Activated naive CD8-positive, alpha-beta T cell treated with anti-CD3 and anti-CD28 coated beads, Interleukin-2, amount 10 ng/mL, durations not matched to agents 7 days and 5 days (primary cell): ENCODE results near the gene DHTKD1. TPM values are rescaled to one million over a fixed set of nuclear protein-coding genes. Genes with fewer than 3 reads are reported as not detected.
A peak's percentile ranks its signal among the peaks of the same experiment; 100 is the strongest.

ENCODE experiments used
- ATAC-seq: fragments of 150-1000 bp; cut with Tn5 transposase; one replicate; pipeline ENCODE4 v1.10.0; 2021; ENCODE audit warnings: low read depth, moderate library complexity
- POLR2A ChIA-PET: fragments of 350-600 bp; sonication (Branson Sonifier 250); formaldehyde crosslinking; loops from one replicate; lab custom pipeline; 2021; ENCODE audit warnings: antibody characterized with exemption; lab: Charles Lee
- DNase-seq: peaks from one replicate; pipeline ENCODE4 v3.0.0; 2021
- H3K27ac Mint-ChIP-seq: one replicate; pipeline ENCODE4 v1.8.0; 2022; ENCODE audit warnings: mild to moderate bottlenecking, mixed read lengths
- H3K27me3 Mint-ChIP-seq: one replicate; pipeline ENCODE4 v1.8.0; 2022; ENCODE audit warnings: mild to moderate bottlenecking, moderate library complexity, mixed read lengths
- H3K36me3 Mint-ChIP-seq: one replicate; pipeline ENCODE4 v1.8.0; 2021; ENCODE audit warnings: mild to moderate bottlenecking, mixed read lengths
- H3K4me1 Mint-ChIP-seq: one replicate; pipeline ENCODE4 v1.8.0; 2021; ENCODE audit warnings: mixed read lengths
- H3K4me3 Mint-ChIP-seq: one replicate; pipeline ENCODE4 v1.8.0; 2022; ENCODE audit warnings: mild to moderate bottlenecking, moderate library complexity, mixed read lengths
- H3K9me3 Mint-ChIP-seq: one replicate; pipeline ENCODE4 v1.8.0; 2021; ENCODE audit warnings: mixed read lengths
- total RNA-seq, 2 experiments: library from RNA; stranded (reverse); gene quantifications; one replicate each; pipeline ENCODE4 v1.2.3, GENCODE V29; 2021

The DHTKD1 gene
- total RNA-seq, 2 experiments from 2014 or later: 18.3 to 19.2 TPM

DNA sequence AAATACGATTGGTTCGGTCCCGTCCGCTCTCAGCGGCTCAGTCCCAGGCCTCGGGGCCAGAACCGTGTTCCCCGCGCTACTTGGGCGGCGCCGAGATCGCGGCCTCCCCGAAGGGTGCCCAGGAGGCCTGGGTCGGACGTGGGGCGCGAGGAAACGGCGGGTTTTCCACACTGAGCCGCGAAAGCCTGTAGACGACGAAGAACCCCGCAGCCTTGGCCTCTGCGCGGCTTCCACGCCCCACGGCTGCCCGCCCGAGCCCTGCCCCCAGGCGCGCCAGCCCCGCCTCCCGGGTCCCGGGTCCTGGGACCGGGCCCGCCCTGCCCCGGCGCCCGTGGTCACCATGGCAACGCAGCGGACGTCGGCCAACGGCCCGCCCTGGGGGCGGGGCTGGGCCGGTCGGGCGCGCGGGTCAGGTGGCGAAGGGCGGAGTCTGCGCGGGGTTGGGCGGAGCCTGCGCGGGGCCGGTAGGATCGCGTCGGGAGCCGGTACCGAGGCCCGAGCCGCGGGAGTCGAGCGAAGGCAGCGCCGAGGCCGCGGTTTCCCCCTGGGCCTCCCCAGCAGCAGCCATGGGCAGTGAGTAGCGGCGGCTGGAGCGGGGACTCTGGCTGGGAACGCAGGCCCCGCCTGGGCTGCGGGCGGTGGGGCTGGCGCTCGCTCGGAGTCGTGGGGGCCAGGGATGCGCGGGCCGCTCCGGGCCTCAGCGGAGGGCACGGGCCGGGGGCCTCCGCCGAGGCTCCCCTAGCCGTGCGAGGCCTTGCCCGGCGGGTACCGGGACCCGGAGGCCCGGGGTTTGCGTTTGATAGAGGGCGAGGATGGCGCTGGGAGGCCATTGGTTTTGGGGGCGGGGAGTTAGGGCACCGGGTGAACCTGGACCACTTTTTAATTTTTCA lies 60.7 kb downstream of the DHTKD1 start, which contains the start of gene SEC61A2:
Gene SEC61A2, plus strand, starts transcription at position 456 of the 890 bp plus-strand sequence. Its CDS starts 111 bp downstream, at position 567.
- Mint-ChIP-seq H3K9me3 (no peaks in the 10 kb centered on the region), H3K4me3 (peak within 1 kb of the TSS; percentile 93), H3K27me3 (no peaks in the 10 kb centered on the region), H3K4me1 (peaks cover 18% of the 10 kb centered on the region), H3K27ac (peak within 1 kb of the TSS; percentile 80), H3K36me3 (peaks cover 14% of the 10 kb centered on the region)
- peak; percentile 94 for ATAC-seq
- POLR2A ChIA-PET: interaction anchor here (0.7 to 1.7 kb wide), 4 partner anchors 66 to 525 kb away, joined by 3 to 9 read pairs (median 4); partner anchors contain the start of genes CDC123, NUDT5 and UPF2
- peak; percentile 100 for DNase-seq

DNA sequence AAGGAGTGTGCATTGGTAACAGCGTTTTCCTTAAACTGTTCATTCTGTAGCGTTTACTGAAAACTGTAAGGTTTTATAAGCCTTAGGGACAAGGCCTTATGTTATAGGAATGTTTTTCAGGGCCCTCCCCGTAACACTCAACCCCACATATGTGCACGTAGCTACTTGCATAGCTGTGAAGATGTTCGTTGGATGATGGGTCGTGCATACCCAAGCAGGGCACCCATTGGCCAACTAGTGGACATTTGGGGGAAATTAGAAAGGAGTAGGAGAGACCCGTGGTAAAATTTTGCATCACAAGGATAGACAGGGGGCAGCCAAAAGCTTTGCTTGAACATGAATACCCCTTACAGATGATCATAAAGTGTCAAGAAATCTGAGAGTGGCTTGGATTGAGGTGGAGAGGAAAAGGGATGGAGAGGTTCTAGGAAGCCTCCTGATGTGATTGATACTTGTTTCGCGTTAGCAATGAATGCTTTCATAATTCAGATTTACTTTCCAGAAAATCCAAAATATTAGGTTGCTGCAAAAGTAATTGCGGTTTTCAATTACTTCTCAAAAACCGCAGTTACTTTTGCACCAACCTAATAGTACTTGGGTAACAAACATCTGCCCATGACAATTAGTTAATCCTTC lies 61.6 kb downstream of the DHTKD1 start:
- H3K4me3 Mint-ChIP-seq: peak overlapping the region; percentile 93
- peak; percentile 36 for DNase-seq
- H3K27ac Mint-ChIP-seq: peak overlapping the region; percentile 77
- H3K4me1 Mint-ChIP-seq: peaks cover 18% of the 10 kb centered on the region
- peak; percentile 32 for ATAC-seq
- H3K27me3 Mint-ChIP-seq: no peaks in the 10 kb centered on the region
- no peaks in the 10 kb centered on the region for H3K9me3 Mint-ChIP-seq
- POLR2A ChIA-PET: interaction anchor here (1.0 to 1.7 kb wide), 2 partner anchors 65 to 88 kb away, joined by 6 to 9 read pairs; partner anchors contain the start of genes CDC123, NUDT5 and UPF2
- peaks cover 14% of the 10 kb centered on the region for H3K36me3 Mint-ChIP-seq

DNA sequence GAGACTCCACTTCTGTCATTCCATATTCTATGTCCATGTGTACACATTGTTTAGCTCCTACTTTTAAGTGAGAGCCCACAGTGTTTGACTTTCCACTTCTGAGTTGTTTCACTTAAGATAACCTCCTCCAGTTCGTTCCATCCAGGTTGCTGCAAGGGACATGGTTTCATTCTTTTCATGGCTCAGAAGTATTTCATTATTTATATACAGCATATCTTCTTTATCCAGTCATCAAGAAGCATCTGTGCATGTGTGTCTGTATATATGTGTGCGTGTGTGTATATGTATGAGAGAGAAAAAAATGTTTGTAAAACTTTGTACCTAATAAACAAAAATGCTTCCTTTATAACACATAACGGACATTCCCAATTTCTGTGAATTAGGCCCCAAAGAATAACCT lies 66.9 kb downstream of the DHTKD1 start:
- no peaks in the 10 kb centered on the region for H3K9me3 Mint-ChIP-seq
- ATAC-seq: no peak
- H3K4me1 Mint-ChIP-seq: peaks cover 7% of the 10 kb centered on the region
- H3K27ac Mint-ChIP-seq: no peak overlapping the region
- POLR2A ChIA-PET: interaction anchor here (1.0 kb wide), 1 partner anchor 60 kb away, joined by 3 read pairs; the partner anchor contains the start of genes CDC123 and NUDT5
- H3K36me3 Mint-ChIP-seq: peaks cover 6% of the 10 kb centered on the region
- H3K27me3 Mint-ChIP-seq: no peaks in the 10 kb centered on the region
- H3K4me3 Mint-ChIP-seq: no peak overlapping the region
- no peak for DNase-seq

DNA sequence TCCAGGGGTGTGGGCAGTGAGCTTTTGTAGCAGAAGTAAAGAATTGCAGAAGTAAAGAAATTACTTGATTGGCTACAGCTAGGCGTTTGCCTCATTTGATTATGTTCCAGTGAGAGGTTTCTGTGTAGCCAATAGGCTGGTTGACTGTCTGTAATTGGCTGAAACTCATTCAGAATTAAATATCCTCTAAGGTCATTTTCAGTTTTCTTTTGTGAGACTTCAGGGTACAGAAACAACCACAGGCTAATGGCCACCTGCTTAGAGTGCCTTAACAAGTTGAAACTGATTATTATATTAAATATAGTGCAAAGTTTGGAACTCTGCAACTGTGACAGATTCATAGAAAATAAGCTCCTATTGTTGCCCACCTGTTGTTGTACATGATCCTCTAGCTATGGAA lies 71.3 kb downstream of the DHTKD1 start:
- Mint-ChIP-seq H3K4me1 (no peaks in the 10 kb centered on the region), H3K9me3 (no peaks in the 10 kb centered on the region), H3K27ac (no peak overlapping the region), H3K27me3 (no peaks in the 10 kb centered on the region), H3K36me3 (peaks cover 11% of the 10 kb centered on the region), H3K4me3 (no peak overlapping the region)
- ATAC-seq (no peak), DNase-seq (no peak)
- POLR2A ChIA-PET: no interaction called here

DNA sequence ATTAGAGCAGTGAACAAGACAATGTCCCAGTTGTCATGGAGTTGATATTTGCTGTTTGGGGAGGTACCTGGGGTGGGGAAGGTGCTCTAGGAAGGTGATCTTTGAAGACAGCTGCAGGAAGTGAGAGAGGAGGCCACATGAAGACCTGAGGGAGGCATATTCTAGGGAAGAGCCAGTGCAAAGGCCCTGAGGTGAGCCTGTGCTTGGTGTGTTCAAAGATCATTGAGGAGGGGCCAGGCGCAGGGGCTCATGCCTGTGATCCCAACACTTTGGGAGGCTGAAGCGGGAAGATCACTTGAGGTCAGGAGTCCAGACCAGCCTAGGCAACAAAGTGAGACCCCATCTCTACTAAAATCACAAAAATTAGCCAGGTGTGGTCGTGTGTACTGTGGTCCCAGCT lies 75.8 kb downstream of the DHTKD1 start:
- Mint-ChIP-seq H3K27ac (no peak overlapping the region), H3K4me3 (no peak overlapping the region), H3K9me3 (no peaks in the 10 kb centered on the region), H3K36me3 (peaks cover 16% of the 10 kb centered on the region), H3K4me1 (no peaks in the 10 kb centered on the region), H3K27me3 (no peaks in the 10 kb centered on the region)
- no peak for ATAC-seq
- no peak for DNase-seq
- POLR2A ChIA-PET: no interaction called here

DNA sequence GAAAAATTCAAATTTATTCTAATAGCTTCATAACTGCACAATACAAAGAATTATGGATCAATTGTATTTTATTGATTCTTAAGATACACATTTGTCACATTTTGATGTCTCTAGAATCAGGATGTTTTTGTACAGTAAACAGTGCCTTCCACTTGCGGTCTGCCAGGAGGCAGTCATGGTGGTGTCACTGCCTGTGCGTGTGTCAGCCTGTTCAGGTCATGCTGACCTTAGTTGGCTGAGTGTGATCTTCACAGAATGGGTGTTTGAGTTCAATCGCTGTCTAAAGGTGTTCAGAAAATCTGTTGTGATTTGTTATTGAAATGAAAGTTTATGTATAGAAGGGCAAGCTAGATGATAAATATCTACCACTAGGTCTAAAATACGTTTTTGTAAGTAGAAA lies 81.4 kb downstream of the DHTKD1 start:
- POLR2A ChIA-PET: no interaction called here
- Mint-ChIP-seq H3K4me1 (no peaks in the 10 kb centered on the region), H3K36me3 (peaks cover 10% of the 10 kb centered on the region), H3K27me3 (no peaks in the 10 kb centered on the region), H3K4me3 (no peak overlapping the region), H3K27ac (no peak overlapping the region), H3K9me3 (no peaks in the 10 kb centered on the region)
- no peak for ATAC-seq
- DNase-seq: no peak

DNA sequence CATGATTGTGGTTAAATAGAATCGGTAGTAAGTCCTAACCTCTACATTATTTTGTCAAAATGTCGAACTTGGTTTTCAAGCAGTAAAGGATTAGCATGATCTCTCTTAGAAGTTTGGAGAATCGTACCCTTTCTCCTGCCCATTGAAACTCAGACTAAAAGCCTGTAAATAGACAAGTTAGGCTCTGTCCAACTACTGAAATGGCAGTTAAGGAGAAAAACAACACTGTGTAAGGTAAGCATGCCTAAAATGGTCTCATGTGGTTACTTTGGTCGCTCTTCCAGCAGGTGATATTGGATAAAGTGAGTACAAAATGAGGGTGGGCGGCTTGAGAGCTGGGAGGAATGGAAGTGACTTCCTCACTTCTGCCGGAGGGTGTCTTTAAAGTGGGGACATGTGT lies 85.8 kb downstream of the DHTKD1 start:
- POLR2A ChIA-PET: no interaction called here
- H3K9me3 Mint-ChIP-seq: no peaks in the 10 kb centered on the region
- H3K36me3 Mint-ChIP-seq: peaks cover 7% of the 10 kb centered on the region
- H3K4me1 Mint-ChIP-seq: no peaks in the 10 kb centered on the region
- ATAC-seq (no peak), DNase-seq (no peak)
- no peak overlapping the region for H3K4me3 Mint-ChIP-seq
- H3K27me3 Mint-ChIP-seq: no peaks in the 10 kb centered on the region
- no peak overlapping the region for H3K27ac Mint-ChIP-seq

DNA sequence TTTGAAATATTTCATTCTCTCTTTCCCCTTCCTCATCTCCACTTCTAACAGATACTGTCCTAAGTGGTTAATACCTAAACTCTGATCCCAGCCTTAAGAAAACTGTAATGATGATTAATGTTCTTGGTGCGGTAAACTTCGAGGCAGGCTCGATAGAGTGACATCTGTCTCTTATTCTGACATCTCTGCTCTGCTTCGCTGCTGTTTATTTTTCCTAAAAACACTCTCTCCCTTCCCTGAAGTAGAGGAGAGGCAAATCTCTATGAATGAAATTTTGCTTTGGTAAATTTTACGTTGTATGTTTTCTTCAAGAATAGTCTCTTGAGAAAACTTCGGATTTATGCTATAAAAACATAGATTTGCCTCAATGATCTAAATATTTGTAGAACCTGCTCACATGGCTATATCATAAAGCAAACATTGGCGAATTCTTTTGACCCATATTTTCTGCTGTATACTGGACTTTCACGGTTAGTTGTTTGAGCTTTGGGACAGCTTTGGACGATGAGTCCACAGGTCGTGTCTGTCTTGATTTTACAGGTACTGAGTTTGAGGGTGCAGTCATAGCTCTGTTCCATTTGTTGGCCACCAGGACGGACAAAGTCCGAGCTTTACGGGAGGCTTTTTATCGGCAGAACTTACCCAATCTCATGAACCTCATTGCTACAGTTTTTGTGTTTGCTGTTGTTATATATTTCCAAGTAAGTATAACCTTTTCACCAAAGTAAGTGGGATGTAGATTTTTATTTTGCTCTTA lies 87.8 kb downstream of the DHTKD1 start:
- Mint-ChIP-seq H3K4me3 (no peak overlapping the region), H3K9me3 (no peaks in the 10 kb centered on the region), H3K27me3 (no peaks in the 10 kb centered on the region), H3K27ac (no peak overlapping the region), H3K4me1 (no peaks in the 10 kb centered on the region), H3K36me3 (peaks cover 12% of the 10 kb centered on the region)
- POLR2A ChIA-PET: no interaction called here
- no peak for ATAC-seq
- no peak for DNase-seq

DNA sequence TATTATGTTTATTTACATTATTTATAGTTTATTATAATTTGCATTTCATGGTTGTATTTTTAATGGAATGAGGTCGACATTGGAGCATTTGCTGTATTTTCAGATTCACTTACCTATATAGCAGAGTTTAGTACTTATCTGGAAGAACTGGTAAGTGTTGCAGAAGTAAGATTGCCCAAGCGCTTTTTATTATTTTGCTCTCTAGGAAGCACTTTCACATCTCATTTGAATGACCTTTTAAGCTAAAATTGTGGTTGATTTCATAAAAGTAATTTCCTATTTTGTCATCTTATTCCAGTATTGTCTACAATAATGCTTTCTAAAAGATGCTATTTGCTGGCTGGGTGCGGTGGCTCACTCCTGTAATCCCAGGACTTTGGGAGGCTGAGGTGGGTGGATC lies 89.4 kb downstream of the DHTKD1 start:
- no peak for DNase-seq
- H3K9me3 Mint-ChIP-seq: no peaks in the 10 kb centered on the region
- no peak overlapping the region for H3K4me3 Mint-ChIP-seq
- POLR2A ChIA-PET: no interaction called here
- ATAC-seq: no peak
- H3K27me3 Mint-ChIP-seq: no peaks in the 10 kb centered on the region
- H3K4me1 Mint-ChIP-seq: no peaks in the 10 kb centered on the region
- H3K27ac Mint-ChIP-seq: no peak overlapping the region
- H3K36me3 Mint-ChIP-seq: peaks cover 16% of the 10 kb centered on the region

DNA sequence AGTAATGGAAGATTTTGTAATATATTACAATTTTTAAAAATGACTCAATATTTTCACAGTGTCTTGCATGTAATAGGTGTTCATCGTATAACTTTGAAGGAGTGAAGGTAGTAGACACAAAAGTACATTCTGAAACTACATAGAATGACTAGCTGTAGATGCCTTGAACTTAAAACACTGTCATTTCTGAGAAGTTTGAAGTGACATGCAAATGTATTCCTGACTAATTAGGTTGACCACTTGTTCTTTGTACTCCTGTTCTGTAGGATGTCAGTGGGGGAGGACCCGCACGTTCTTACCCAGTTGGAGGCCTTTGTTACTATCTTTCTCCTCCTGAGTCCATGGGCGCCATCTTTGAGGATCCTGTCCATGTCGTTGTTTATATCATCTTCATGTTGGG lies 91.9 kb downstream of the DHTKD1 start:
- Mint-ChIP-seq H3K9me3 (no peaks in the 10 kb centered on the region), H3K36me3 (peaks cover 19% of the 10 kb centered on the region), H3K27me3 (no peaks in the 10 kb centered on the region), H3K27ac (no peak overlapping the region), H3K4me3 (no peak overlapping the region), H3K4me1 (peaks cover 2% of the 10 kb centered on the region)
- ATAC-seq (no peak), DNase-seq (no peak)
- POLR2A ChIA-PET: no interaction called here

DNA sequence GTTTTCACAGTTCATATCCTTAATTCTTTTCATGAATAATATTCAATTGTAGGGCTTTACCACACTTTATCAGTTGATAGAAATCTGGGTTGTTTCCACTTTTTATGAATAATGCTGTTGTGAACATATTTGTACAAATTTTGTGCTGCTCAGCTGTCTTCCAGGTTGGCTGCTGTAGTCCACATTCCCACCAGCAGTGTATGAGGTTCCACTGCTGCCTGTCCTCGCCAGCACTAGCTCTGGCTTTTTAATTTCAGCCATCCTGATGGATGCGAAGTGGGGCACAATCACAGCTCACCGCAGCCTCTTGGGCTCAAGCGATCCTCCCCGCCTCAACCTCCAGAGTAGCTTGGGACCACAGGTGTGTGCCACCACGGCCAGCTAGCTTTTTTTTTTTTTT lies 94.2 kb downstream of the DHTKD1 start:
- H3K27me3 Mint-ChIP-seq: no peaks in the 10 kb centered on the region
- H3K9me3 Mint-ChIP-seq: no peaks in the 10 kb centered on the region
- H3K36me3 Mint-ChIP-seq: peaks cover 17% of the 10 kb centered on the region
- H3K4me1 Mint-ChIP-seq: peaks cover 2% of the 10 kb centered on the region
- ATAC-seq: no peak
- H3K27ac Mint-ChIP-seq: no peak overlapping the region
- POLR2A ChIA-PET: no interaction called here
- DNase-seq: no peak
- no peak overlapping the region for H3K4me3 Mint-ChIP-seq

DNA sequence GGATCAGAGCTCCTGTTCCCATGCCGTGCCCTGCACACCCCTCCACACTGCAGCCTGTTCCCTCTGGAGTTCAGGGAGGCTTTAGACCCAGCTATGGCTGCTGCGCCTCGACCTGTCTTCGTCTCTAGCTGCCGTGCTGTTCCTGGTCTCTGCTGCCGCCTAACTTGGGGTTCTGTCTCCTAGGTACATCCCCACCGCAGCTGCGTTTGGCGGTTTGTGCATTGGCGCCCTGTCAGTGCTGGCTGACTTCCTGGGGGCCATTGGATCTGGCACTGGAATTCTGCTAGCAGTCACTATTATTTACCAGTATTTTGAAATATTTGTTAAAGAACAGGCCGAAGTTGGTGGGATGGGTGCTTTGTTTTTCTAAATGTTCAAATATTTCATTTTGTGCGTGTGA lies 95.3 kb downstream of the DHTKD1 start:
- peaks cover 2% of the 10 kb centered on the region for H3K4me1 Mint-ChIP-seq
- H3K36me3 Mint-ChIP-seq: peaks cover 18% of the 10 kb centered on the region
- no peaks in the 10 kb centered on the region for H3K9me3 Mint-ChIP-seq
- ATAC-seq (no peak), DNase-seq (no peak)
- POLR2A ChIA-PET: no interaction called here
- no peaks in the 10 kb centered on the region for H3K27me3 Mint-ChIP-seq
- H3K4me3 Mint-ChIP-seq: no peak overlapping the region
- H3K27ac Mint-ChIP-seq: no peak overlapping the region

DNA sequence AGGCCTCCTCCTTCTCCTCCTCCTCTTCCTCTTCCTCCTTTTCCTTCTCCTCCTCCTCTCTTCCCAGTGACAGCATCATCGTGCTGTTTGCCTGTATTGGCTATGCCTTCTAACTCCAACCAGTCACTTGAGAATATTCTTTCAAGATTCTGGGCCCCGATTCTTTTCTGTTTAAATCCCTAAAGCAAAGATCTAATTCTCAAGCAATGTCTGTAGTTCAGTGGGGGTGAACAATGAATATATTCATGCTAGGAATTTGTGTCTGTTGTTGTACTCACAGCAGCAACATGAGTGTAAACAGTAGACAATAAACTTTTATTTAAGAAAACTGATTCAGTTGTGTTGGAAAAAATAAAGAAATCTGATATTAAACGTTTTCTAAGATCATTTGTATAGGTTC lies 96.3 kb downstream of the DHTKD1 start:
- POLR2A ChIA-PET: no interaction called here
- ATAC-seq: no peak
- no peak for DNase-seq
- H3K36me3 Mint-ChIP-seq: peaks cover 19% of the 10 kb centered on the region
- no peaks in the 10 kb centered on the region for H3K9me3 Mint-ChIP-seq
- H3K4me3 Mint-ChIP-seq: no peak overlapping the region
- peaks cover 2% of the 10 kb centered on the region for H3K4me1 Mint-ChIP-seq
- no peaks in the 10 kb centered on the region for H3K27me3 Mint-ChIP-seq
- no peak overlapping the region for H3K27ac Mint-ChIP-seq
